Measurements from ENCODE around the gene PIK3C2G. TPM values are rescaled to one million over a fixed set of nuclear protein-coding genes. Genes with fewer than 3 reads are reported as not detected.
A peak's percentile ranks its signal among the peaks of the same experiment; 100 is the strongest.

The PIK3C2G gene
- polyA plus RNA-seq, 1 donor (not counting 4 experiments of a cell fraction or from before 2014, with no cell fraction given) = 3.7 TPM

- H4K20me1 ChIP-seq (ENCODE audit: control insufficient read depth, extremely low read depth, insufficient read depth, low read length) = no peaks in the 10 kb centered on the region
- H3K4me3 ChIP-seq (ENCODE audit: control insufficient read depth in 2 of 3, extremely low read depth in 1 of 3, insufficient read depth in 2 of 3, low read depth in 1 of 3, low read length in 3 of 3) = no peak overlapping the region
- H2AFZ ChIP-seq (ENCODE audit: control insufficient read depth, low read length) = peak overlapping the region; percentile 13
- H3K4me1 ChIP-seq (ENCODE audit: control insufficient read depth, extremely low read depth, insufficient read depth, low read length) = peaks cover 6% of the 10 kb centered on the region
- dilution Hi-C loops (cut with MboI; ENCODE audit: extremely low pct_ligation_motif_present, low sequenced_read_pairs) = no loop called here
- TF ChIP-seq EZH2 (IDR thresholded peaks at IDR 0.05; ENCODE audit: low read length) (no peak), CTCF (optimal IDR thresholded peaks at IDR 0.05 in 1 of 3, IDR thresholded peaks at IDR 0.05 in 1 of 3, conservative IDR thresholded peaks at IDR 0.05 in 1 of 3; ENCODE audit: extremely low read depth in 1 of 3, insufficient read depth in 2 of 3, low read length in 3 of 3) (no peak)
- no peaks in the 10 kb centered on the region for H3K9me3 ChIP-seq (ENCODE audit: control insufficient read depth, low read depth, low read length)
- no peaks in the 10 kb centered on the region for H3K9me1 ChIP-seq (ENCODE audit: control insufficient read depth, extremely low read depth, insufficient read depth, low read length)
- no peaks in the 10 kb centered on the region for H3K36me3 ChIP-seq (ENCODE audit: control insufficient read depth in 2 of 2, extremely low read depth in 1 of 2, insufficient read depth in 2 of 2, low read length in 2 of 2)
- FAIRE-seq (peak; percentile 9), DNase-seq (ENCODE audit: low read depth, low spot score) (no peak)
- H3K4me2 ChIP-seq (ENCODE audit: control insufficient read depth, extremely low read depth, insufficient read depth, low read depth, low read length) = peak overlapping the region; percentile 52
- H3K27ac ChIP-seq (ENCODE audit: control insufficient read depth, insufficient read depth, low read length) = no peak overlapping the region
- no peak overlapping the region for H3K9ac ChIP-seq (ENCODE audit: control insufficient read depth, extremely low read depth, insufficient read depth, low read length)
- H3K27me3 ChIP-seq (ENCODE audit: control insufficient read depth, extremely low read depth, insufficient read depth, low read length) = no peaks in the 10 kb centered on the region
- no peaks in the 10 kb centered on the region for H3K79me2 ChIP-seq (ENCODE audit: control insufficient read depth, insufficient read depth, low read length)
These were observed 18.8 kb upstream of the PIK3C2G start for GRCh38 chr12:18242380-18243089.

- Histone ChIP-seq H3K9ac (ENCODE audit: control insufficient read depth, extremely low read depth, insufficient read depth, low read length) (no peak overlapping the region), H4K20me1 (ENCODE audit: control insufficient read depth, extremely low read depth, insufficient read depth, low read length) (no peaks in the 10 kb centered on the region), H3K27ac (ENCODE audit: control insufficient read depth, insufficient read depth, low read length) (no peak overlapping the region), H3K4me3 (ENCODE audit: control insufficient read depth in 2 of 3, extremely low read depth in 1 of 3, insufficient read depth in 2 of 3, low read depth in 1 of 3, low read length in 3 of 3) (no peak overlapping the region), H3K9me1 (ENCODE audit: control insufficient read depth, extremely low read depth, insufficient read depth, low read length) (no peaks in the 10 kb centered on the region), H3K27me3 (ENCODE audit: control insufficient read depth, extremely low read depth, insufficient read depth, low read length) (no peaks in the 10 kb centered on the region), H3K79me2 (ENCODE audit: control insufficient read depth, insufficient read depth, low read length) (no peaks in the 10 kb centered on the region), H3K9me3 (ENCODE audit: control insufficient read depth, low read depth, low read length) (no peaks in the 10 kb centered on the region), H3K4me1 (ENCODE audit: control insufficient read depth, extremely low read depth, insufficient read depth, low read length) (peaks cover 6% of the 10 kb centered on the region), H3K36me3 (ENCODE audit: control insufficient read depth in 2 of 2, extremely low read depth in 1 of 2, insufficient read depth in 2 of 2, low read length in 2 of 2) (no peaks in the 10 kb centered on the region), H2AFZ (ENCODE audit: control insufficient read depth, low read length) (no peak overlapping the region), H3K4me2 (ENCODE audit: control insufficient read depth, extremely low read depth, insufficient read depth, low read depth, low read length) (no peak overlapping the region)
- FAIRE-seq (no peak), DNase-seq (ENCODE audit: low read depth, low spot score) (no peak)
- TF ChIP-seq CTCF (optimal IDR thresholded peaks at IDR 0.05 in 1 of 3, IDR thresholded peaks at IDR 0.05 in 1 of 3, conservative IDR thresholded peaks at IDR 0.05 in 1 of 3; ENCODE audit: extremely low read depth in 1 of 3, insufficient read depth in 2 of 3, low read length in 3 of 3) (no peak), EZH2 (IDR thresholded peaks at IDR 0.05; ENCODE audit: low read length) (no peak)
- dilution Hi-C loops (cut with MboI; ENCODE audit: extremely low pct_ligation_motif_present, low sequenced_read_pairs) = no loop called here
These were observed 18.1 kb upstream of the PIK3C2G start for GRCh38 chr12:18243238-18243637.

Data from keratinocyte (primary cell).